Measurements from ENCODE around the gene CAMK2N2. TPM values are rescaled to one million over a fixed set of nuclear protein-coding genes. Genes with fewer than 3 reads are reported as not detected.

Gene CAMK2N2
- polyA plus RNA-seq, 12 donors = 0.12 to 0.34 (median 0.15) TPM; not detected in 8

DNA sequence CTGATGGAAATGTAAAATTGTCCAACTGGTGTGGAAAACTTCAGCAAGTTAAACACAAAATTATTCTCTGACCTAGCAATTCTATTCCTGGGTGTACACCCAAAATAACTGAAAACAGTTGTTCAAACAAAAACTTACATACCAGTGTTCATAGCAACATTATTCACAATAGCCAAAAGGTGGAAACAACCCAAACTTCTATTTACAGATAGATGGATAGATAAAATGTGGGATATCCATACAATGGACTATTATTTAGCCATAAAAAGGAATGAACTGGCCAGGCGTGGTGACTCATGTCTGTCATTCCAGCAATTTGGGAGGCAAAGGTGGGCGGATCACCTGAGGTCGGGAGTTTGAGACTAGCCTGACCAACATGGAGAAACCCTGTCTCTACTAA lies 38.8 kb downstream of the CAMK2N2 start:
- DNase-seq = no peak

DNA sequence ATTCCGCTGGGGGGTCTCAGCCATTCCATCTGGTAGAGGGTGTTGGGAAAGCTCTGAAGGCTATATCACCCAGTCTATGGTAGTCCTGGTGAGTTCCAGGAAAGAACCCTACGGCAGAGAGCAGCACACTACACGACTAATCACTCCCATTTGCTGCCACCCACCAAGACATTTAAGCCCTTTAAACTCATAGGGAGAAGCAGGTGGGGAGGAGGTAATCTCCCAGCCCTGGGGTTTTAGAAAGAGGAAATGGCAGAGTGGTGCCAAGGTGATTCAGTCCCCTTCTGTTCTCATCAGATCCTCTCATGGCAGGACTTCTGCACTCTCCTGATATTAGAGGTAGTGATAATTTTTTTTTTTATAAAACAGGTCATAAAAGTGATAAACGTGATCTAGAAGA lies 42.5 kb downstream of the CAMK2N2 start:
- no peak for DNase-seq

DNA sequence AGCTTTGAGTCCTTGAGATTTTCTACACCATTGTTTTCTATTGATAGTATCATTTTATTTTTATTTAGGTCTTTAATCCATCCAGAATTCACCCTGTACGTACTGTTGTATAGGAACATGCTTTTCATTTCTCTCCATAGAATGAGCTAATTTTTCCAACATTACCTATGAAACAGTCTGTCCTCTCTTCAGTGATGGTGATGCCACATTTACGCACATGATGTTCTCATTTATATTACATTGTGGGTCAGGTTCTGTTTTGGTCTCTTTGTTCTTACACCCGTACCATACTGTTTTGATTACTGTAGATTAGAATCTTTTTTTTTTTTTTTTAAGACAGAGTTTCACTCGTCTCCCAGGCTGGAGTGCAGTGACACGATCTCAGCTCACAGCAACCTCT lies 49.6 kb downstream of the CAMK2N2 start:
- DNase-seq = no peak

DNA sequence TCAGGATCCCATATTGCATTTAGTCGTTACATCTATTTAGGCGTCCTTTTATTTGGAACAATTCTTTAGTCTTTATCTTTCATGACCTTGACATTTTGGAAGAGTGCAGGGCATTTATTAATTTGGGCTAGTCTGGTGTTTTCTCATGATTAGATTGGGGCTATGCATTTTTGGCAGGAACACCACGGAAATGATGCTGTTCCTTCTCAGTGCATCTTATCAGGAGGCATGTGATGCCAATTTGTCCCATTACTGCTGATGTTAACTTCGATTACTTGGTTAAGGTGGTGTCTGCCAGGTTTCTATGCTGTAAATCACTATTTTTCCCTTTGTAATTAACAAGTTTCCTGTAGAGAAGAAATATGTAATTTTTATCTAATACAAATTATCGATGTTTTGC lies 50.1 kb downstream of the CAMK2N2 start:
- DNase-seq = no peak

Other genes starting within 250 kb of the CAMK2N2 start
- gene ABCC5, start 243.7 kb downstream of the CAMK2N2 start, polyA plus RNA-seq (ENCODE audit: insufficient read length in 12 of 12) = 10 to 100 TPM in 11 of 12 donors, not detected in 1; 17.0 to 42.6 (median 25.5) TPM
- gene HTR3D, start 229.8 kb downstream of the CAMK2N2 start, polyA plus RNA-seq (ENCODE audit: insufficient read length in 12 of 12) = not detected
- gene HTR3C, start 208.5 kb downstream of the CAMK2N2 start, polyA plus RNA-seq (ENCODE audit: insufficient read length in 12 of 12) = not detected
- under 1 TPM in 2 of 12 donors, not detected in 10; 0.09 to 0.21 TPM for gene HTR3E, start 164.5 kb downstream of the CAMK2N2 start, polyA plus RNA-seq (ENCODE audit: insufficient read length in 12 of 12)
- gene EIF2B5, start 126.2 kb downstream of the CAMK2N2 start, polyA plus RNA-seq (ENCODE audit: insufficient read length in 12 of 12) = 10 to 100 TPM in 11 of 12 donors, not detected in 1; 32.5 to 47.9 (median 36.3) TPM
- 100 to 1,000 TPM in 1 of 12 donors, 10 to 100 TPM in 10, not detected in 1; 65.3 to 104 (median 83.6) TPM for gene DVL3, start 106.2 kb downstream of the CAMK2N2 start, polyA plus RNA-seq (ENCODE audit: insufficient read length in 12 of 12)
- gene AP2M1, start 86.7 kb downstream of the CAMK2N2 start, polyA plus RNA-seq (ENCODE audit: insufficient read length in 12 of 12) = 100 to 1,000 TPM in 11 of 12 donors, not detected in 1; 170 to 233 (median 199) TPM
- 10 to 100 TPM in 11 of 12 donors, not detected in 1; 35.8 to 55.4 (median 43.2) TPM for gene ABCF3, start 75.4 kb downstream of the CAMK2N2 start, polyA plus RNA-seq (ENCODE audit: insufficient read length in 12 of 12)
- 1 to 10 TPM in 1 of 12 donors, under 1 TPM in 10, not detected in 1; 0.18 to 3.1 (median 0.43) TPM for gene VWA5B2, start 32.0 kb downstream of the CAMK2N2 start, polyA plus RNA-seq (ENCODE audit: insufficient read length in 12 of 12)
- 10 to 100 TPM in 11 of 12 donors, not detected in 1; 19.4 to 37.9 (median 22.4) TPM for gene ALG3, start 12.6 kb downstream of the CAMK2N2 start, polyA plus RNA-seq (ENCODE audit: insufficient read length in 12 of 12)
- 1 to 10 TPM in 9 of 12 donors, under 1 TPM in 1, not detected in 2; 0.84 to 2.5 (median 1.4) TPM for gene EEF1AKMT4, start 11.9 kb downstream of the CAMK2N2 start, polyA plus RNA-seq (ENCODE audit: insufficient read length in 12 of 12)
- gene ECE2, start 14.5 kb upstream of the CAMK2N2 start, polyA plus RNA-seq (ENCODE audit: insufficient read length in 12 of 12) = under 1 TPM in 1 of 12 donors, not detected in 11; 0.43 TPM
- gene PSMD2, start 37.7 kb upstream of the CAMK2N2 start, polyA plus RNA-seq (ENCODE audit: insufficient read length in 12 of 12) = 100 to 1,000 TPM in 11 of 12 donors, not detected in 1; 144 to 202 (median 165) TPM
- gene EIF4G1, start 53.1 kb upstream of the CAMK2N2 start, polyA plus RNA-seq (ENCODE audit: insufficient read length in 12 of 12) = 100 to 1,000 TPM in 11 of 12 donors, not detected in 1; 140 to 297 (median 177) TPM
- gene FAM131A, start 76.0 kb upstream of the CAMK2N2 start, polyA plus RNA-seq (ENCODE audit: insufficient read length in 12 of 12) = 10 to 100 TPM in 6 of 12 donors, 1 to 10 TPM in 5, not detected in 1; 9.3 to 12.9 (median 10.5) TPM
- 10 to 100 TPM in 1 of 12 donors, 1 to 10 TPM in 10, not detected in 1; 1.9 to 13.6 (median 3.6) TPM for gene CLCN2, start 100.1 kb upstream of the CAMK2N2 start, polyA plus RNA-seq (ENCODE audit: insufficient read length in 12 of 12)
- 10 to 100 TPM in 11 of 12 donors, not detected in 1; 35.9 to 64.8 (median 44.4) TPM for gene POLR2H, start 100.2 kb upstream of the CAMK2N2 start, polyA plus RNA-seq (ENCODE audit: insufficient read length in 12 of 12)
- 1 to 10 TPM in 10 of 12 donors, not detected in 2; 1.5 to 2.2 (median 2.0) TPM for gene THPO, start 116.7 kb upstream of the CAMK2N2 start, polyA plus RNA-seq (ENCODE audit: insufficient read length in 12 of 12)
- 10 to 100 TPM in 11 of 12 donors, not detected in 1; 14.6 to 38.9 (median 18.3) TPM for gene CHRD, start 118.5 kb upstream of the CAMK2N2 start, polyA plus RNA-seq (ENCODE audit: insufficient read length in 12 of 12)

Data from muscle of arm (tissue), 12 donors.